ENCODE results near the gene BRD1. TPM values are rescaled to one million over a fixed set of nuclear protein-coding genes. Genes with fewer than 3 reads are reported as not detected.
A peak's percentile ranks its signal among the peaks of the same experiment; 100 is the strongest.

BRD1 gene
- total and polyA plus RNA-seq, 4 donors = 7.6 to 32.2 (median 24.2) TPM

- Histone ChIP-seq H3K4me1 (ENCODE audit: control insufficient read depth in 1 of 2, insufficient read depth in 2 of 2, low read length in 2 of 2) (no peaks in the 10 kb centered on the region), H3K4me3 (ENCODE audit: low read length in 2 of 2) (no peak overlapping the region), H3K36me3 (ENCODE audit: control insufficient read depth in 1 of 2, insufficient read depth in 2 of 2, low read length in 1 of 2) (peaks cover 0 to 5% of the 10 kb centered on the region in 2 donors), H3K9me3 (ENCODE audit: control insufficient read depth, low read length) (no peaks in the 10 kb centered on the region), H3K27ac (ENCODE audit: low read depth in 1 of 2, low read length in 2 of 2) (no peak overlapping the region), H3K27me3 (ENCODE audit: control insufficient read depth in 1 of 2, insufficient read depth in 2 of 2, low read length in 1 of 2) (no peaks in the 10 kb centered on the region)
- intact Hi-C loops (cut with DNase I) = no loop called here
- DNase-seq = no peak
- WGBS, 2 donors = 86 to 92% methylated on average over 10 of the region's 10 CpGs
- ATAC-seq (ENCODE audit: low FRiP score) = no peak
Measured at GRCh38 chr22:49792107-49792506, 35.6 kb downstream of the BRD1 start.

GRCh38 chr22:49791682-49792081 lies 36.0 kb downstream of the BRD1 start:
- Histone ChIP-seq H3K27ac (ENCODE audit: low read depth in 1 of 2, low read length in 2 of 2) (no peak overlapping the region), H3K4me1 (ENCODE audit: control insufficient read depth in 1 of 2, insufficient read depth in 2 of 2, low read length in 2 of 2) (no peaks in the 10 kb centered on the region), H3K9me3 (ENCODE audit: control insufficient read depth, low read length) (no peaks in the 10 kb centered on the region), H3K36me3 (ENCODE audit: control insufficient read depth in 1 of 2, insufficient read depth in 2 of 2, low read length in 1 of 2) (peaks cover 0 to 5% of the 10 kb centered on the region in 2 donors), H3K27me3 (ENCODE audit: control insufficient read depth in 1 of 2, insufficient read depth in 2 of 2, low read length in 1 of 2) (no peaks in the 10 kb centered on the region), H3K4me3 (ENCODE audit: low read length in 2 of 2) (no peak overlapping the region)
- intact Hi-C loops (cut with DNase I) = no loop called here
- 95 to 96% methylated on average over 10 of the region's 10 CpGs for WGBS, 2 donors
- no peak for ATAC-seq (ENCODE audit: low FRiP score)
- no peak for DNase-seq

- no peak for DNase-seq
- Histone ChIP-seq H3K9me3 (ENCODE audit: control insufficient read depth, low read length) (no peaks in the 10 kb centered on the region), H3K27me3 (ENCODE audit: control insufficient read depth in 1 of 2, insufficient read depth in 2 of 2, low read length in 1 of 2) (no peaks in the 10 kb centered on the region), H3K4me1 (ENCODE audit: control insufficient read depth in 1 of 2, insufficient read depth in 2 of 2, low read length in 2 of 2) (no peaks in the 10 kb centered on the region), H3K27ac (ENCODE audit: low read depth in 1 of 2, low read length in 2 of 2) (no peak overlapping the region), H3K4me3 (ENCODE audit: low read length in 2 of 2) (no peak overlapping the region), H3K36me3 (ENCODE audit: control insufficient read depth in 1 of 2, insufficient read depth in 2 of 2, low read length in 1 of 2) (peaks cover 0 to 5% of the 10 kb centered on the region in 2 donors)
- peak; percentile 28 for ATAC-seq (ENCODE audit: low FRiP score)
- 89% methylated on average over 16 of the region's 16 CpGs for WGBS, 2 donors
- intact Hi-C loops (cut with DNase I) = no loop called here
Measured at GRCh38 chr22:49790912-49791311, 36.8 kb downstream of the BRD1 start.

GRCh38 chr22:49789289-49790141 lies 38.2 kb downstream of the BRD1 start:
- H3K27ac ChIP-seq (ENCODE audit: low read depth in 1 of 2, low read length in 2 of 2) = peak overlapping the region in 1 of 2 donors; percentile 13
- intact Hi-C loops (cut with DNase I) = no loop called here

GRCh38 chr22:49788504-49788903 lies 39.2 kb downstream of the BRD1 start:
- ATAC-seq (ENCODE audit: low FRiP score) (peak; percentile 72), DNase-seq (peak in 1 of 2 donors; percentile 90)
- no peaks in the 10 kb centered on the region for H3K9me3 ChIP-seq (ENCODE audit: control insufficient read depth, low read length)
- peaks cover 0 to 3% of the 10 kb centered on the region in 2 donors for H3K36me3 ChIP-seq (ENCODE audit: control insufficient read depth in 1 of 2, insufficient read depth in 2 of 2, low read length in 1 of 2)
- no peaks in the 10 kb centered on the region for H3K4me1 ChIP-seq (ENCODE audit: control insufficient read depth in 1 of 2, insufficient read depth in 2 of 2, low read length in 2 of 2)
- WGBS, 2 donors = 5 to 6% methylated on average over 11 of the region's 11 CpGs
- no peak overlapping the region for H3K27ac ChIP-seq (ENCODE audit: low read depth in 1 of 2, low read length in 2 of 2)
- intact Hi-C loops (cut with DNase I) = no loop called here
- no peak overlapping the region for H3K4me3 ChIP-seq (ENCODE audit: low read length in 2 of 2)
- no peaks in the 10 kb centered on the region for H3K27me3 ChIP-seq (ENCODE audit: control insufficient read depth in 1 of 2, insufficient read depth in 2 of 2, low read length in 1 of 2)

More at GRCh38 chr22:49789289-49790141, 38.2 kb downstream of the BRD1 start:
- DNase-seq (peak in 1 of 2 donors; percentile 64), ATAC-seq (ENCODE audit: low FRiP score) (peak; percentile 61)
- Histone ChIP-seq H3K4me1 (ENCODE audit: control insufficient read depth in 1 of 2, insufficient read depth in 2 of 2, low read length in 2 of 2) (no peaks in the 10 kb centered on the region), H3K9me3 (ENCODE audit: control insufficient read depth, low read length) (no peaks in the 10 kb centered on the region), H3K36me3 (ENCODE audit: control insufficient read depth in 1 of 2, insufficient read depth in 2 of 2, low read length in 1 of 2) (peaks cover 0 to 1% of the 10 kb centered on the region in 2 donors), H3K27me3 (ENCODE audit: control insufficient read depth in 1 of 2, insufficient read depth in 2 of 2, low read length in 1 of 2) (no peaks in the 10 kb centered on the region), H3K4me3 (ENCODE audit: low read length in 2 of 2) (no peak overlapping the region)
- WGBS, 2 donors = 82 to 83% methylated on average over 25 to 26 of the region's 26 CpGs

- Histone ChIP-seq H3K27ac (ENCODE audit: low read depth in 1 of 2, low read length in 2 of 2) (no peak overlapping the region), H3K36me3 (ENCODE audit: control insufficient read depth in 1 of 2, insufficient read depth in 2 of 2, low read length in 1 of 2) (peaks cover 0 to 5% of the 10 kb centered on the region in 2 donors), H3K4me3 (ENCODE audit: low read length in 2 of 2) (no peak overlapping the region), H3K9me3 (ENCODE audit: control insufficient read depth, low read length) (no peaks in the 10 kb centered on the region), H3K4me1 (ENCODE audit: control insufficient read depth in 1 of 2, insufficient read depth in 2 of 2, low read length in 2 of 2) (no peaks in the 10 kb centered on the region), H3K27me3 (ENCODE audit: control insufficient read depth in 1 of 2, insufficient read depth in 2 of 2, low read length in 1 of 2) (no peaks in the 10 kb centered on the region)
- DNase-seq = no peak
- 92 to 93% methylated on average over 10 of the region's 10 CpGs for WGBS, 2 donors
- intact Hi-C loops (cut with DNase I) = no loop called here
- ATAC-seq (ENCODE audit: low FRiP score) = no peak
Measured at GRCh38 chr22:49787861-49788260, 39.8 kb downstream of the BRD1 start.

- peaks cover 0 to 5% of the 10 kb centered on the region in 2 donors for H3K36me3 ChIP-seq (ENCODE audit: control insufficient read depth in 1 of 2, insufficient read depth in 2 of 2, low read length in 1 of 2)
- intact Hi-C loops (cut with DNase I) = no loop called here
Measured at GRCh38 chr22:49786976-49787706, 40.5 kb downstream of the BRD1 start.

GRCh38 chr22:49785841-49786471 lies 41.7 kb downstream of the BRD1 start:
- H3K27ac ChIP-seq (ENCODE audit: low read depth in 1 of 2, low read length in 2 of 2) = no peak overlapping the region
- DNase-seq (peak in 1 of 2 donors; percentile 59), ATAC-seq (ENCODE audit: low FRiP score) (no peak)
- intact Hi-C loops (cut with DNase I) = no loop called here
- H3K9me3 ChIP-seq (ENCODE audit: control insufficient read depth, low read length) = no peaks in the 10 kb centered on the region
- 77 to 81% methylated on average over 19 of the region's 19 CpGs for WGBS, 2 donors
- no peaks in the 10 kb centered on the region for H3K4me1 ChIP-seq (ENCODE audit: control insufficient read depth in 1 of 2, insufficient read depth in 2 of 2, low read length in 2 of 2)
- peaks cover 0 to 4% of the 10 kb centered on the region in 2 donors for H3K36me3 ChIP-seq (ENCODE audit: control insufficient read depth in 1 of 2, insufficient read depth in 2 of 2, low read length in 1 of 2)
- H3K27me3 ChIP-seq (ENCODE audit: control insufficient read depth in 1 of 2, insufficient read depth in 2 of 2, low read length in 1 of 2) = no peaks in the 10 kb centered on the region
- H3K4me3 ChIP-seq (ENCODE audit: low read length in 2 of 2) = no peak overlapping the region

More at GRCh38 chr22:49786976-49787706, 40.5 kb downstream of the BRD1 start:
- 94% methylated on average over 35 of the region's 35 CpGs for WGBS, 2 donors
- DNase-seq (peak in 1 of 2 donors; percentile 67), ATAC-seq (ENCODE audit: low FRiP score) (no peak)
- no peaks in the 10 kb centered on the region for H3K4me1 ChIP-seq (ENCODE audit: control insufficient read depth in 1 of 2, insufficient read depth in 2 of 2, low read length in 2 of 2)
- H3K9me3 ChIP-seq (ENCODE audit: control insufficient read depth, low read length) = no peaks in the 10 kb centered on the region
- H3K27ac ChIP-seq (ENCODE audit: low read depth in 1 of 2, low read length in 2 of 2) = no peak overlapping the region
- no peak overlapping the region for H3K4me3 ChIP-seq (ENCODE audit: low read length in 2 of 2)
- no peaks in the 10 kb centered on the region for H3K27me3 ChIP-seq (ENCODE audit: control insufficient read depth in 1 of 2, insufficient read depth in 2 of 2, low read length in 1 of 2)

Measured in aorta (tissue), 5 donors.